ENCODE measurements around the gene IGFL3. TPM values are rescaled to one million over a fixed set of nuclear protein-coding genes. Genes with fewer than 3 reads are reported as not detected.
"Not testable (repeated sequence)": the region's sequence is repeated elsewhere in the genome, so short reads cannot be mapped to it uniquely, and the experiment has no call there.

Gene IGFL3
- total RNA-seq (2.1 and 2.6 TPM in 2 replicates), polyA plus RNA-seq (4.7 and 5.5 TPM in 2 replicates)

- Histone ChIP-seq H2AFZ (no peak within 1 kb of the TSS), H3K4me2 (no peak within 1 kb of the TSS), H3K9me3 (ENCODE audit: low read depth) (no peaks in the 10 kb centered on the region), H3K27me3 (no peaks in the 10 kb centered on the region), H3K9me2 (replicated peaks; ENCODE audit: insufficient read depth) (no peaks in the 10 kb centered on the region), H3K36me3 (replicated peaks; ENCODE audit: insufficient read depth, low read depth) (no peaks in the 10 kb centered on the region), H3K79me2 (no peaks in the 10 kb centered on the region), H3K27ac (peak within 1 kb of the TSS; percentile 50), H3K4me1 (ENCODE audit: insufficient read depth) (no peaks in the 10 kb centered on the region), H3K4me3 (no peak within 1 kb of the TSS), H4K20me1 (ENCODE audit: insufficient read depth, poor library complexity, severe bottlenecking) (no peaks in the 10 kb centered on the region)
- no peak for DNase-seq (ENCODE audit: low spot score)
- WGBS (ENCODE audit: low lambda C conversion rate, missing lambda C conversion rate) = 97% methylated on average over 5 of the region's 5 CpGs
- TF ChIP-seq CTCF (IDR thresholded peaks at IDR 0.05; ENCODE audit: poor library complexity) (no peak), EZH2 (IDR thresholded peaks at IDR 0.05; ENCODE audit: borderline replicate concordance) (no peak), EZH2phosphoT487 (IDR thresholded peaks at IDR 0.05; ENCODE audit: low read depth, severe bottlenecking, unreplicated experiment) (no peak)
Observed at GRCh38 chr19:46124638-46125115, at the start of gene IGFL3. Gene IGFL3, minus strand, starts transcription at chr19:46124688. Its CDS starts 39 bp downstream, at chr19:46124649.

- no peaks in the 10 kb centered on the region for H3K9me3 ChIP-seq (ENCODE audit: low read depth)
- no peaks in the 10 kb centered on the region for H3K27me3 ChIP-seq
- no peak for TF ChIP-seq EZH2phosphoT487 (IDR thresholded peaks at IDR 0.05; ENCODE audit: low read depth, severe bottlenecking, unreplicated experiment)
- no peak for TF ChIP-seq CTCF (IDR thresholded peaks at IDR 0.05; ENCODE audit: poor library complexity)
- no peak for TF ChIP-seq EZH2 (IDR thresholded peaks at IDR 0.05; ENCODE audit: borderline replicate concordance)
- no peaks in the 10 kb centered on the region for H3K9me2 ChIP-seq (replicated peaks; ENCODE audit: insufficient read depth)
- no peak overlapping the region for H3K4me3 ChIP-seq
- no peaks in the 10 kb centered on the region for H4K20me1 ChIP-seq (ENCODE audit: insufficient read depth, poor library complexity, severe bottlenecking)
- H3K79me2 ChIP-seq = no peaks in the 10 kb centered on the region
- no peak overlapping the region for H3K4me2 ChIP-seq
- WGBS (ENCODE audit: low lambda C conversion rate, missing lambda C conversion rate) = 69% methylated on average over 8 of the region's 8 CpGs
- no peak overlapping the region for H2AFZ ChIP-seq
- no peaks in the 10 kb centered on the region for H3K4me1 ChIP-seq (ENCODE audit: insufficient read depth)
- no peaks in the 10 kb centered on the region for H3K36me3 ChIP-seq (replicated peaks; ENCODE audit: insufficient read depth, low read depth)
- no peak for DNase-seq (ENCODE audit: low spot score)
- H3K27ac ChIP-seq = no peak overlapping the region
Observed at GRCh38 chr19:46173886-46174480, 49.5 kb upstream of the IGFL3 start.

- H3K4me2 ChIP-seq = no peak overlapping the region
- H3K79me2 ChIP-seq = no peaks in the 10 kb centered on the region
- TF ChIP-seq CTCF (IDR thresholded peaks at IDR 0.05; ENCODE audit: poor library complexity) (no peak), EZH2 (IDR thresholded peaks at IDR 0.05; ENCODE audit: borderline replicate concordance) (no peak), EZH2phosphoT487 (IDR thresholded peaks at IDR 0.05; ENCODE audit: low read depth, severe bottlenecking, unreplicated experiment) (no peak)
- peaks cover 14% of the 10 kb centered on the region for H3K4me1 ChIP-seq (ENCODE audit: insufficient read depth)
- no peaks in the 10 kb centered on the region for H3K9me2 ChIP-seq (replicated peaks; ENCODE audit: insufficient read depth)
- 81% methylated on average over 3 of the region's 3 CpGs for WGBS (ENCODE audit: low lambda C conversion rate, missing lambda C conversion rate)
- no peaks in the 10 kb centered on the region for H4K20me1 ChIP-seq (ENCODE audit: insufficient read depth, poor library complexity, severe bottlenecking)
- DNase-seq (ENCODE audit: low spot score) = no peak
- H3K9me3 ChIP-seq (ENCODE audit: low read depth) = no peaks in the 10 kb centered on the region
- H2AFZ ChIP-seq = no peak overlapping the region
- H3K4me3 ChIP-seq = no peak overlapping the region
- no peak overlapping the region for H3K27ac ChIP-seq
- H3K27me3 ChIP-seq = no peaks in the 10 kb centered on the region
- no peaks in the 10 kb centered on the region for H3K36me3 ChIP-seq (replicated peaks; ENCODE audit: insufficient read depth, low read depth)
Observed at GRCh38 chr19:46162731-46163130, 38.2 kb upstream of the IGFL3 start.

- not testable (repeated sequence) for H3K27ac ChIP-seq; H3K4me3 ChIP-seq; DNase-seq (ENCODE audit: low spot score); H3K9me3 ChIP-seq (ENCODE audit: low read depth); H3K36me3 ChIP-seq (replicated peaks; ENCODE audit: insufficient read depth, low read depth); H3K9me2 ChIP-seq (replicated peaks; ENCODE audit: insufficient read depth); H3K4me2 ChIP-seq; H3K79me2 ChIP-seq; H2AFZ ChIP-seq; H4K20me1 ChIP-seq (ENCODE audit: insufficient read depth, poor library complexity, severe bottlenecking); H3K27me3 ChIP-seq
- H3K4me1 ChIP-seq (ENCODE audit: insufficient read depth) = peaks cover 14% of the 10 kb centered on the region
- 80% methylated on average over 2 of the region's 2 CpGs for WGBS (ENCODE audit: low lambda C conversion rate, missing lambda C conversion rate)
Observed at GRCh38 chr19:46161642-46162257, 37.3 kb upstream of the IGFL3 start.

All from hepatocyte (in vitro differentiated cells).